GM19099 (cell line): ENCODE data around the gene ARHGAP21.

Source experiments
- POLR2A ChIP-seq: IDR thresholded peaks from 3 replicates; pipeline ENCODE4 v1.6.1; 2011; ENCODE audit warnings: low read depth; ENCODE audit not compliant: insufficient read length; ENCODE audit errors: extremely low read depth

Gene ARHGAP21

GRCh38 chr10:24669285-24669852 lies 54.3 kb downstream of the ARHGAP21 start:
- TF ChIP-seq POLR2A: no peak

DNA sequence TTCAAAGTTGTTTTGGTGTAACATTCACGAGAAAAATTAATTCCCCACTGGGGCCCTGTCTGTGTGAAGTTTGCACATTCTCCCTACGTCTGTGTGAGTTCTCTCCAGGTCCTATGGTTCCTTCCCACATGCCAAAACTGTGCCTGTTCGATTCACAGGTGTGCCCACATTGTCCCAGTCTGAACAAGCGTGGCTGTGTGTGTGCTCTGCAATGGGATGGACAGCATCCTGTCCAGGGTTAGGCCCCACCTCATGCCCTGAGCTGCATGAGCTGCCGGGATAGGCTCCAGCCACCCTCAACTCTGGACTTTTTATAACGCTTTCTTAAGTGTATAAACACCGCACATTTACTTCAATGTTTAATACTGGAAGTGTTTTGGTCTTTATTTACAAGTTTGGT lies 55.4 kb downstream of the ARHGAP21 start:
- TF ChIP-seq POLR2A: no peak

DNA sequence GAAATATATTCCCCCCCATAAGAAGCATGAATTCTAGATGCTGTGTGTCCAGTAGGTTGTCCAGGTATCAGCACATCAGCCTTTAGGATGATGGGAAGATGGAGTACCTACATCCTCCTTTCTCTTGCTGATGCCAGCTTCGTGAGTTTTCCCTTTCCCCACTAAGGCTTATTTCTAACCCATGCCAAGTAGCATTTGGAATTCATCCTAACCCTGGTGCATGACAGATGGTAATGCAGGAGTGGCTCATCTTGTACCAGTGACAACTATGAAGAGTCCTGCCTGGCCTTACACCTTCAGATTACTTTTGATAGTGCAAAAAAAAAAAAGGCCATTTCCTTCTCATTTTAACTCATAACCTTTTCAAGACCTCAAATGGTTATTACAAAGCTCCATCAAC lies 58.7 kb downstream of the ARHGAP21 start:
- TF ChIP-seq POLR2A: no peak

GRCh38 chr10:24661376-24661775 lies 62.3 kb downstream of the ARHGAP21 start:
- TF ChIP-seq POLR2A: no peak

- no peak for TF ChIP-seq POLR2A
Measured at GRCh38 chr10:24652381-24652957, 71.2 kb downstream of the ARHGAP21 start.

- TF ChIP-seq POLR2A: no peak
Measured at GRCh38 chr10:24651923-24652322, 71.8 kb downstream of the ARHGAP21 start.

GRCh38 chr10:24650669-24651391 lies 72.9 kb downstream of the ARHGAP21 start:
- no peak for TF ChIP-seq POLR2A

DNA sequence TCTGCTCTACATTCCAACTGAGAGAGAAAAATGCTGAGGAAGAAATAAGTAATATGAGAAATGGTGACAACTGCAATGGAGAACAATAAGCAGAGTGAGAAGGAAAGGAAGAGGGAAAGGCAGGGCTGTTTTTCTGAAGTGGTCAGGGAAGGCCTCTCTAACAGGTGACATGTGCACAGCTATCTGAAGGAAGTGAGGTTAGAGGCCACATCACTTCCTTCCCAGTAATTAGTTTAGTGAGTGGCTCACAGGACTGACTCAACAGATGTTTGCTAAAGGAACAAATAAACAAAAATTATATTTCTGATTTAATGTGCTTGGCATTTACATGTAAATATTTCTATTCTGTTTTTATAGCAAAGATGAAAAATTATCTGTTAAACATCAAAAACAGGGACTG lies 77.9 kb downstream of the ARHGAP21 start:
- no peak for TF ChIP-seq POLR2A

DNA sequence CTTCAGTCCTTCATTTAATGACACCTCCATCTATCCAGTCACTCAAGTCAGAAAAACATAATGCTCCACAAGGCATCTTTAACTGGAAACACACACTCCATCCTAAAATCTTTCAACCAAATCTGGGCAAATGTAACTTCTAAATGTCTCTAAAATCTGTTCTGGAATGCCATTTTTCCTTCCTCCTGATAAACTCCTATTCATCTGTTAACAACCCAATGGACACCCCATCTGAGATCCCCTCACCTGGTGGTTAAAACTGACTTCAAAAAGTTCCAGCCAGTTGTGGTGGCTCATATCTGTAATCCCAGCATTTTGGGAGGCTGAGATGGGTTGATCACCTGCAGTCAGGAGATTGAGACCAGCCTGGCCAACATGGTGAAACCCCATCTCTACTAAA lies 78.7 kb downstream of the ARHGAP21 start:
- no peak for TF ChIP-seq POLR2A

GRCh38 chr10:24643679-24644209 lies 79.9 kb downstream of the ARHGAP21 start:
- TF ChIP-seq POLR2A: no peak

GRCh38 chr10:24642921-24643678 lies 80.6 kb downstream of the ARHGAP21 start:
- no peak for TF ChIP-seq POLR2A

- TF ChIP-seq POLR2A: no peak
Measured at GRCh38 chr10:24639124-24639523, 84.6 kb downstream of the ARHGAP21 start.

DNA sequence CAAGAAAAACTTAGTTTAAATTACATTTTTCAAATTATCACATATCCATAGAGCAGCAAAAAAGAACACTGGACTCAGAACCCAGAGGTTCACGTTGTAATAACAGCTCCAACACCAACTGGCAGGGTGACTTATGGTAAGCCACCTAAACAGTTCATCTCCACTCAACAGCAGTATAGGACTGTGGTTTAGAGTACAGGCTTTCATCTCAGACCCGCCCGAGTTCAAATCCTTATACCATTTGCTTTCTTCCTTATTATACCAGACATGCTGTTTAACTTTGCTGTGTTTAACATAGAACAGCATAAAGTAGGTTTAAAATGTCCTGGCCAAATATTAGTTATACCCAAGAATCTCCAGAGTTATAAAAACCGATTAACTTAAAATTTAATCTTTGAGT lies 97.9 kb downstream of the ARHGAP21 start:
- no peak for TF ChIP-seq POLR2A

GRCh38 chr10:24623383-24623782 lies 100.3 kb downstream of the ARHGAP21 start:
- TF ChIP-seq POLR2A: no peak

- TF ChIP-seq POLR2A: no peak
Measured at GRCh38 chr10:24622781-24623301, 100.8 kb downstream of the ARHGAP21 start.
